ENCODE measurements around the gene SUN1.
"Not testable (repeated sequence)": the region's sequence is repeated elsewhere in the genome, so short reads cannot be mapped to it uniquely, and the experiment has no call there.

Gene SUN1, protein sequence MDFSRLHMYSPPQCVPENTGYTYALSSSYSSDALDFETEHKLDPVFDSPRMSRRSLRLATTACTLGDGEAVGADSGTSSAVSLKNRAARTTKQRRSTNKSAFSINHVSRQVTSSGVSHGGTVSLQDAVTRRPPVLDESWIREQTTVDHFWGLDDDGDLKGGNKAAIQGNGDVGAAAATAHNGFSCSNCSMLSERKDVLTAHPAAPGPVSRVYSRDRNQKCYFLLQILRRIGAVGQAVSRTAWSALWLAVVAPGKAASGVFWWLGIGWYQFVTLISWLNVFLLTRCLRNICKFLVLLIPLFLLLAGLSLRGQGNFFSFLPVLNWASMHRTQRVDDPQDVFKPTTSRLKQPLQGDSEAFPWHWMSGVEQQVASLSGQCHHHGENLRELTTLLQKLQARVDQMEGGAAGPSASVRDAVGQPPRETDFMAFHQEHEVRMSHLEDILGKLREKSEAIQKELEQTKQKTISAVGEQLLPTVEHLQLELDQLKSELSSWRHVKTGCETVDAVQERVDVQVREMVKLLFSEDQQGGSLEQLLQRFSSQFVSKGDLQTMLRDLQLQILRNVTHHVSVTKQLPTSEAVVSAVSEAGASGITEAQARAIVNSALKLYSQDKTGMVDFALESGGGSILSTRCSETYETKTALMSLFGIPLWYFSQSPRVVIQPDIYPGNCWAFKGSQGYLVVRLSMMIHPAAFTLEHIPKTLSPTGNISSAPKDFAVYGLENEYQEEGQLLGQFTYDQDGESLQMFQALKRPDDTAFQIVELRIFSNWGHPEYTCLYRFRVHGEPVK

GRCh38 chr7:832167-832967, at the start of gene SUN1:
SUN1 (plus strand) TSS chr7:832476; CDS start chr7:832525, 49 bp downstream.
- DNase-seq, result no peak

GRCh38 chr7:782718-783449, 49.4 kb upstream of the SUN1 start:
- DNase-seq, result no peak

- no peak for DNase-seq
Observed at GRCh38 chr7:783556-784490, 48.5 kb upstream of the SUN1 start.

GRCh38 chr7:784971-785370, 47.3 kb upstream of the SUN1 start:
- DNase-seq, result no peak

GRCh38 chr7:785416-785815, 46.9 kb upstream of the SUN1 start:
- DNase-seq, result no peak

- DNase-seq, result peak; percentile 7 to 56
Observed at GRCh38 chr7:786472-787255, 45.6 kb upstream of the SUN1 start.

- no peak for DNase-seq
Observed at GRCh38 chr7:787332-788240, 44.7 kb upstream of the SUN1 start.

DNA sequence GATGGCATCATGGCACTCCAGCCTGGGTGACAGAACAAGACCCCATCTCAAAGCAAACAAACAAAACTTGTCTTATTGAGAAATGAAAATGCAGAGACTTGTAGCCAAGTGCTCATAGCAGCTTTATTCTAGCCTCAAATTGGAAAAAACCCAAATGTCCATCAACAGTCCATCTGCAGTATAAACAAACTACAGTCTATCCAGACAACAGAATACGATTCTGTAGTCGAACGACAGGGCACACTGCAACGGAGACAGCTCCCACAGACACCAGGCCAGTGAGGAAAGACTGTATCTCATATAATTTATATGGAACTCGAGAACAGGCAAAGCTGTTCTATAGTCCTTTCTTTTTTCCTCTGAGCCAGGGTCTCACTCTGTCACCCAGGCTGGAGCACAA, 40.8 kb upstream of the SUN1 start:
- no peak for DNase-seq

DNA sequence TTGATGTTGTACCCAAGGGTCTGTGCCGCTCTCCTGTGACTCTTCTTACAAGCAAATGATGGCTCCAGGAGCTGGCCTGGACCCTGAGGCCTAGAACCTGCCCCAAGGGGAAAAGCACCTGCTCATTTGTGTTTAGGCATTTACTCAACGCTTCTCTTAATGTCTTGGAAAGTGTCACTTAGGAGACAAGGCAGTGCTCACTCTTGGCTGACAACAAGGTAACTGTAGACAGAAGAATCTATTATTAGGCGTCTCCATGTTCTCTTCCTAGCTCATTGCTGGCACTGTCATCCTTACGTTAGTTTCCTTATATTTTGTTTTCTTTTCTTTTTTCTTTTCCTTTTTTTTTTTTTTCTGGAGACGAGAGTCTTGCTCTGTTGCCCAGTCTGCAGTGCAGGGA, 38.1 kb upstream of the SUN1 start:
- no peak for DNase-seq

GRCh38 chr7:794671-795329, 37.5 kb upstream of the SUN1 start:
- no peak for DNase-seq

GRCh38 chr7:796434-797169, 35.7 kb upstream of the SUN1 start:
- DNase-seq, result not testable (repeated sequence)

- no peak for DNase-seq
Observed at GRCh38 chr7:798921-799470, 33.3 kb upstream of the SUN1 start.

DNA sequence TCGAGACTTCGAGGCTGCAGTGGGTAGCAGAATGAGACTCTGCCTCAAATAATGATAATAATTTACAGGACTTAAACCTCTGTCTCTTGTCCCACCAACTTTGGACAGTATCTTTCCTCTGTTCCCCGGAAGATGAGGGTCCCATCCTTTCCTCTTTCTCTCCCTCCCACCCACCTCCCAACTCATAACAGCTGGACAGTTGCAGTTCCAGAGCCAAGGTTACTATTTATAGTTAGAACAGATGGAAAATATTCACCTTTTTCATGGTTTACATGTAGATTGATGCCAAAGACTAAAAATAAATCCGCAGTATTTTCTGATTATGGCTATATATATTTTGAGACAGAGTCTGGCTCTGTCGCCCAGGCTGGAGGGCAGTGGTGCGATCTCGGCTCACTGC, 31.6 kb upstream of the SUN1 start:
- no peak for DNase-seq

- not testable (repeated sequence) for DNase-seq
Observed at GRCh38 chr7:801351-801750, 30.9 kb upstream of the SUN1 start.

GRCh38 chr7:801940-802381, 30.3 kb upstream of the SUN1 start:
- DNase-seq, result no peak

GRCh38 chr7:802500-803242, 29.6 kb upstream of the SUN1 start:
- no peak for DNase-seq

GRCh38 chr7:803243-803635, 29.0 kb upstream of the SUN1 start:
- DNase-seq, result no peak

Data from NCI-H526 (cell line).